NT2/D1 (cell line): ENCODE data around the gene ACAN.

Experiments
- SUZ12 ChIP-seq: IDR thresholded peaks from 2 replicates; pipeline ENCODE4 v1.6.1; 2011; ENCODE audit not compliant: insufficient read length, insufficient read depth; ENCODE audit errors: extremely low read depth
- YY1 ChIP-seq: IDR thresholded peaks from 2 replicates; pipeline ENCODE4 v1.6.1; 2011; ENCODE audit not compliant: insufficient read length, insufficient read depth

DNA sequence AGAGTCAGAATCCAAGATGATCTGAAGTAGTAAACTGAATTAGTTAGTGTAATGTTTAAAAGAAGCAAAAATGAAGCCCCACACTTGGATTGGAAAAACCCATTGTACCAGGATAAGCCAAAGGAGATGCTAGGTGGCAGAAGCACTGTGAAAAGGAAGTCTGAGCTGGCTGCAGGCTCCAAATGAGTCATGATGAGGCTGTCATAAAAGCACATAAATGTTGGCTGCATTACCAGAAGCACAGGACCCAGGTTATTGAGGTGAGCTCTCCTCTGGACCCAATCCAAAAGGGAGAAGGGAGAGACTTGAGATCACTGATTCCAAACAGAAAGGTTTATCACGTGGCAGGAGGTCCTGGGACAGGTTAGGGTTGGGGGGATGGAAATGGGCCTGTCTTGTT, 3.2 kb upstream of the ACAN start:
- no peak for TF ChIP-seq YY1
- no peak for TF ChIP-seq SUZ12
